GM18499 (cell line): ENCODE data around the gene AZU1.
"Not testable (repeated sequence)": the region's sequence is repeated elsewhere in the genome, so short reads cannot be mapped to it uniquely, and the experiment has no call there.

ENCODE experiments used
- ATAC-seq: cut with Tn5 transposase; IDR thresholded peaks from one replicate; pipeline ENCODE4 v1.9.1; 2021; ENCODE audit warnings: moderate number of reproducible peaks; ENCODE audit not compliant: insufficient read depth, unreplicated experiment

The AZU1 gene

GRCh38 chr19:869245-870177 is 41.9 kb downstream of the AZU1 start:
- no peak for ATAC-seq

GRCh38 chr19:870314-870713 is 42.7 kb downstream of the AZU1 start:
- no peak for ATAC-seq

- no peak for ATAC-seq
Observed at GRCh38 chr19:870963-871401, 43.3 kb downstream of the AZU1 start.

GRCh38 chr19:871446-872265 is 44.0 kb downstream of the AZU1 start:
- no peak for ATAC-seq

- ATAC-seq, result no peak
Observed at GRCh38 chr19:872266-872951, 44.8 kb downstream of the AZU1 start.

- no peak for ATAC-seq
Observed at GRCh38 chr19:873084-873483, 45.4 kb downstream of the AZU1 start.

GRCh38 chr19:873561-874041 is 46.0 kb downstream of the AZU1 start:
- no peak for ATAC-seq

- ATAC-seq, result no peak
Observed at GRCh38 chr19:875265-875879, 47.7 kb downstream of the AZU1 start.

GRCh38 chr19:876089-876488 is 48.5 kb downstream of the AZU1 start:
- no peak for ATAC-seq

- ATAC-seq, result no peak
Observed at GRCh38 chr19:876780-877314, 49.2 kb downstream of the AZU1 start.

GRCh38 chr19:877992-878660 is 50.5 kb downstream of the AZU1 start:
- ATAC-seq, result not testable (repeated sequence)

- not testable (repeated sequence) for ATAC-seq
Observed at GRCh38 chr19:878751-879561, 51.3 kb downstream of the AZU1 start.

GRCh38 chr19:879711-880438 is 52.2 kb downstream of the AZU1 start:
- no peak for ATAC-seq
